BE2C (cell line): Measurements from ENCODE around the gene CEBPG.

ENCODE experiments used
- DNase-seq: peaks from one replicate; pipeline ENCODE4 v3.0.0-alpha.2; 2020
- H3K27me3 ChIP-seq: fragments of 250-450 bp; sonication (Bioruptor Pico); 2 replicates; pipeline ENCODE4 v1.5.1; 2020; ENCODE audit warnings: mild to moderate bottlenecking
- H3K36me3 ChIP-seq: fragments of 250-450 bp; sonication (Bioruptor Pico); 2 replicates; pipeline ENCODE4 v1.5.1; 2020; ENCODE audit warnings: mild to moderate bottlenecking
- H3K4me1 ChIP-seq: fragments of 250-450 bp; sonication (Bioruptor Pico); 2 replicates; pipeline ENCODE4 v1.5.1; 2020
- H3K4me3 ChIP-seq: 2 replicates; pipeline ENCODE4 v1.5.1; 2011; ENCODE audit warnings: low read depth, low read length
- H3K9me3 ChIP-seq: fragments of 250-450 bp; sonication (Bioruptor Pico); 2 replicates; pipeline ENCODE4 v1.5.1; 2020
- TF ChIP-seq, protein P1 (sequence below): IDR thresholded peaks from 2 replicates; pipeline ENCODE4 v1.5.1; 2012; ENCODE audit warnings: mild to moderate bottlenecking, low read depth, low read length

Gene CEBPG

DNA sequence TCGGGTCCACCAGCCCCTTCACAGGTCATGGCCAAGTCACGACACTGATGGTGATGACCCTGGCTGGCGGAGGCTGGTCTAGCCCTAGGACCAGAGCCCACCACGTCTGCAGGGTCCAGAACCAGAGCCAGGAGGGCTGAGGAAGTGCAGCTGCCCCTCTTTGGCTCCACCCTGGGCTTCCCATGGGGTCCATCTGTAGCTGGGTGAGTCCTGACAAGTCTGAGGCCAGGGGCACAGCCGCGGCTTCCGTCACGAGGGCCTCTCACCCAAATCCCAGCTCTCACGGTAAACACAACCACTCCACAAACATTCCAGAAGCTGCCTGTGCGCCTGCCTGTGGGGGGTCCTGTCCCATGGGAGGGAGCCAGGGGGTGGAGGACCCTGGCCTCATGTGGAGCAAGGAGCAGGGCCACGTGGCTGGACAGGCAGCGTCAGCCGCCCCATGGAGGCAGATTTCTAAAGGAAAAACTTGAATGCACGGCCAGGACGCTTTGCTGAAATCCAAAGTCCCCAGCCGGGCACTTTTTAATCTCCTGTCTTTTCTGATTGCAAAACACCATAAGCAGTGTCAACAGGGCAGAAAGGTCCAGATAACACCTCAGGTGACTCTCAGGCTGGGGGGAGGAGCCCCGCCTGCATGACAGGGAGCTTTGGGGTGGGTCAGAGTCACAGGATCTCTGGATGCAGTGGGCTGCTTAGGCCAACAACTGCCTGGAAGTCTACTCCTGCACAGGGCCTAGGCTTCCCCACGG is 29.9 kb downstream of the CEBPG start:
- TF ChIP-seq, protein P1, sequence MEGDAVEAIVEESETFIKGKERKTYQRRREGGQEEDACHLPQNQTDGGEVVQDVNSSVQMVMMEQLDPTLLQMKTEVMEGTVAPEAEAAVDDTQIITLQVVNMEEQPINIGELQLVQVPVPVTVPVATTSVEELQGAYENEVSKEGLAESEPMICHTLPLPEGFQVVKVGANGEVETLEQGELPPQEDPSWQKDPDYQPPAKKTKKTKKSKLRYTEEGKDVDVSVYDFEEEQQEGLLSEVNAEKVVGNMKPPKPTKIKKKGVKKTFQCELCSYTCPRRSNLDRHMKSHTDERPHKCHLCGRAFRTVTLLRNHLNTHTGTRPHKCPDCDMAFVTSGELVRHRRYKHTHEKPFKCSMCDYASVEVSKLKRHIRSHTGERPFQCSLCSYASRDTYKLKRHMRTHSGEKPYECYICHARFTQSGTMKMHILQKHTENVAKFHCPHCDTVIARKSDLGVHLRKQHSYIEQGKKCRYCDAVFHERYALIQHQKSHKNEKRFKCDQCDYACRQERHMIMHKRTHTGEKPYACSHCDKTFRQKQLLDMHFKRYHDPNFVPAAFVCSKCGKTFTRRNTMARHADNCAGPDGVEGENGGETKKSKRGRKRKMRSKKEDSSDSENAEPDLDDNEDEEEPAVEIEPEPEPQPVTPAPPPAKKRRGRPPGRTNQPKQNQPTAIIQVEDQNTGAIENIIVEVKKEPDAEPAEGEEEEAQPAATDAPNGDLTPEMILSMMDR, result no peak
- Histone ChIP-seq H3K9me3 (no peaks in the 10 kb centered on the region), H3K4me1 (no peaks in the 10 kb centered on the region), H3K4me3 (no peak overlapping the region), H3K36me3 (no peaks in the 10 kb centered on the region), H3K27me3 (no peaks in the 10 kb centered on the region)
- DNase-seq, result peak; percentile 6

DNA sequence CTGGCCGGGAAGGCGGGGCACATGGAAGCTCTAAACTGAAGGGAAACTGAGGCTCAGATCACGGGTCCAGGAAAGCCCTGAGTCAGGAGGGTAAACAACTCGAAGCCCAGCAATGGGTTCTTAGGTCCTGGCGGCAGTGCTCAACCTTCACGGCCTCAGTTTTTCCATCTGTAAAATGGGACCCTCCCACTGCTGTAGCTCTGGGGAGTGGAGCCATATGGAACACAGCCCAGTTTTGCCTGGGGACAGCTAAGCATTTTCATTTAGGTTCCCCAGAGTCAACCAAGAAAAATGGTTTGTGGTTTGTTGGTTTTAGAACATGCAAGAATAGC is 30.4 kb downstream of the CEBPG start:
- H3K4me1 ChIP-seq, result no peaks in the 10 kb centered on the region
- no peak for DNase-seq
- H3K9me3 ChIP-seq, result no peaks in the 10 kb centered on the region
- no peak overlapping the region for H3K4me3 ChIP-seq
- no peaks in the 10 kb centered on the region for H3K36me3 ChIP-seq
- TF ChIP-seq, protein P1, result no peak
- no peaks in the 10 kb centered on the region for H3K27me3 ChIP-seq

DNA sequence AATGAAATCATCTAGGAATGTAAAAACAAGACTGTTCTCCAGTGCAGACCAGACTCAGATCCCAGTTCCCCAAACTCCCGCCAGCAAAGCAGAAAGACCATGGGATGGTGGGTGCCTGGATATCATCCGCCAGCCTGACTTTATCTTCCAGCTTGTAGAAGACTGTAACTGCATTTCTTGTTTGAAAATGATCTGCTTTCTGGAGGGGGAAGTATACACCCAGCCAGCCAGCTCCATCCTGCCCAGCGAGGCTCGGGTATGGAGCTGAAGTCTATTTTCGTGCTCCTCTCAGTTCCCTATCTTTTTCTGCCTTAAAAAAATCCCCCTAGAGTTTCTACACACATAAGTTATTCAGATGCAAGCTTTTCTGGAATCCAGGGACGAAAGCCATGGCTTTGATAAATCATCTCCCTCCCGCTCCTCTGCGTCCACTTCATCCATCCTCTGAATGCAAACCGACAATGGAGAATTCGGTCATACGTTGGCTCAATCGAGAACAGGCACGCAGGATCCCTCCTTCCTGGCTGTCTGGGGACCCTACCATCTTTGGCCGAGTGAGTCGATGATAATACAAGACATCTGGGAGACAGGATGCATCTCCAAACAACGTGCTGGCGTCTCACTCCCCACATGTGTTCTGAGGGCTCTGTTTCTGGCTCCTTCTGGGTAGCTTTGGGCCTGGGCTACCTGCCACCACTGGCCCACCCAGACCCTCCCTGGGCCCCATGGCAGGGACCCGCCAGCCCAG is 31.2 kb downstream of the CEBPG start:
- TF ChIP-seq, protein P1, result no peak
- Histone ChIP-seq H3K4me3 (no peak overlapping the region), H3K27me3 (no peaks in the 10 kb centered on the region), H3K4me1 (no peaks in the 10 kb centered on the region; the same call in 1 of the 2 replicates), H3K36me3 (no peaks in the 10 kb centered on the region), H3K9me3 (no peaks in the 10 kb centered on the region)
- no peak for DNase-seq

DNA sequence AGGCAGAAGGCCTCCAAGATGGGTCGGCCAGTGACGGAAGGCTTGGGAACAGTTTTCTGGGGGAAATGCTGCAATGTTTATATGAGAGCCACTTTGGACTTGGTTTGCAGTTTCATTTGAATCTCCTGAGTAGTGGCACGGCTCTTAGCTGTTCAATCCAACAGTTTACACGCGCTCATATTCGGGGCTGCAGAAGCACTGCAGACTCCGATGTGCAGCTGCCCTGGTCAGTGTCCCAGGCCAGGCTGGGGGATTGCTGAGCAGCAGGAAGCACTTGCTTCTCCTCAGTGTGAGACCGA is 31.7 kb downstream of the CEBPG start:
- no peak overlapping the region for H3K4me3 ChIP-seq
- no peaks in the 10 kb centered on the region for H3K27me3 ChIP-seq
- TF ChIP-seq, protein P1, result no peak
- H3K9me3 ChIP-seq, result no peaks in the 10 kb centered on the region
- DNase-seq, result no peak
- peaks cover 4% of the 10 kb centered on the region for H3K36me3 ChIP-seq
- peaks cover 2% of the 10 kb centered on the region for H3K4me1 ChIP-seq

DNA sequence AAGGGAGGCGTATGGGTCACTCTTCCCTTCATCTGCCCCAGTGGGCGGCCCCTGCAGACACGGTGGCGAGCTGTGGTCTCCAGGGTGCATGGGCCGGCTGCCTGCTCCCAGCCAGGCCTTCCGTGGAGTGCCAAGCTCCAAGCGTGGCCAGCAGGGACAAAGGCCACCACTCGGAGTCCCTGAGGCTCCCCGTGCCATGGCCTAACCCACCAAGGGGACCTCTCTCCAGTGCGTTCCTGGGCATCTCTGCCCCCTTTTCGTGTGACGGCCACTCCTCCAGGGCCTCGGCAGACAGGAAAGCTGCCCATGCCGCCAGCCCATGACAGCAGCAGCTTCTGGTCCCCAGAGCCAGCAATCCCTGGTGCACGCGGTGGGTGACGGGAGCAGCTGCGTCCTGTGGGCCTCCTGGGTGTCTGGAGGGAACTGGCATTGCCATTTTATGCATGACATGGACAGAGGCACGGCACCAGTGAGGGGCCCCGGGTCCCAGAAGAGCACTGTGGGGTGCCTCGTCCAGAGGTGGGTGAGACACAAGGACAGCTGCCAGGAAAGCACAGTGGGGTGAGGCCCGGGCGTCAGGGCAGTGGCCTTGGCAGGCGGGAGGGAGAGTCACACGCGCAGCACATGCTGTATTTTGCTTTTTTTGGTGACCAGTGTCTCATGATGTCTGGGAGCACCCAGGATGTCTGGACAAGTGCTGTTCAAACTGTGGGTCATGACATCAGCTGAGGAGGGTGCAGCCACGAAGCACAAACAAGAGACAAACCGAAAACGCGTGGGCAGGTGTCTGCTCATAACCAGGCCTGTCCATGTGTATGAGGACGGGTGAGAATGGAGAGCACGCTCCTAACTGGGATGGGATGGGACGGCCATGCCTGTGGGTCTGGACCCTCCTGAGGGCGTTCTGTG is 32.3 kb downstream of the CEBPG start:
- no peak overlapping the region for H3K4me3 ChIP-seq
- H3K36me3 ChIP-seq, result peaks cover 9% of the 10 kb centered on the region
- peaks cover 8% of the 10 kb centered on the region for H3K4me1 ChIP-seq
- no peaks in the 10 kb centered on the region for H3K9me3 ChIP-seq
- TF ChIP-seq, protein P1, result no peak
- DNase-seq, result peak; percentile 5
- no peaks in the 10 kb centered on the region for H3K27me3 ChIP-seq
